HG03469 (cell line): ENCODE measurements around the gene RPH3AL.

Source experiments
- ATAC-seq: cut with Tn5 transposase; IDR thresholded peaks from one replicate; pipeline ENCODE4 v1.9.1; 2021; ENCODE audit warnings: mild to moderate bottlenecking, moderate library complexity, moderate number of reproducible peaks; ENCODE audit not compliant: unreplicated experiment

The RPH3AL gene

GRCh38 chr17:353838-354234 lies 1.2 kb upstream of the RPH3AL start:
- no peak for ATAC-seq

DNA sequence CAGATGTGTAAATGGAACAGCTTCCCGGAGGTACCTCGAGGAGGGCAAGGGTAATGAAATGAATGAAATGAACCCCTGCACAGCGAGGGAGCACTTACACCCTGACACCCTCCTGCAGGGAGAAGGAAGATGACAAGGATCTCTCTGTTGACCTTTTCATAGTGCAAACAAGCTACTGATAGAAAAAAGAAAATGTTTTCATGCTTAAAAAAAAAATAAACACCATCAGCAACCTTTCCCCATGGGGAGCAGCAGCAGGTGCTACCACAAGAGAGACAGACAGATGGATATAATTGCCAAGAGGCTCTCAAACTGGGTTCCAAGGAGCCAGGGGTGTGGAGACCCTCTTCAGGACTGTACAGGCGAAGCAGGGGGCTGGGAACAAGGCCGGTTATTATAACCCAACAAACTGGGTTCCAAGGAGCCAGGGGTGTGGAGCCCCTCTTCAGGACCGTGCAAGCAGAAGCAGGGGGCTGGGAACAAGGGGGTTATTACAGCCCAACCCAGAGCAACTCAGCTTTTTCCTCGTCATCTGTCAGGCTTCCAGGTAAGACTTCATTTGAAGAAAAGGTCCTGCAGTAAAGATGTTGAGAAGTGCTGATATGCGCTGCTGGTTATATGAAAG lies 718 bp upstream of the RPH3AL start:
- no peak for ATAC-seq

DNA sequence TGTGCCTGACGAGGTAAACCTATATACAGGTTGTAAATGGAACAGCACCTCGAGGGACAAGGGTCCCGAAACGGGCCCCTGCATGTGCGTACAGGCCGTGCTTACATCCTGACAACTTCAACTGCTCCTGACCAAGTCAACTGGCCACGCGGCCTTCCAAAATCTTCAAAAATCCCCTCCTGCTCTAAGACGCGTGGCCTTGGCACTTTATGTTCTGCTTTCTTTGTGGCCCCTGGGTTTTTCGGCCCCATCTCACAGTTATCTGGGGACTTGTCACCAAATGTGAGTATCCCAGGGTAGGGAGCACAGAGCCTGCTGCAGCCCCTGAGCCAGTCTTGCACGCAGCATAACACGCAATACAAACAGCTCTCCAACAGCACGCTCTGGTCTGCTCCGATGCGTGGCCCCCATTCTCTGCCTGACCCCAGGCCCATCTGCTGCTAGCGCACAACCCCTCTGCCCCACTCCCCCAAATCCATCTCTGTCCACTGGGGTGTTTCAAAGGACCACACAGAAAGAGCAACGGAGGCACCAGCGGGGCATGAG lies 659 bp downstream of the RPH3AL start:
- ATAC-seq, result no peak

DNA sequence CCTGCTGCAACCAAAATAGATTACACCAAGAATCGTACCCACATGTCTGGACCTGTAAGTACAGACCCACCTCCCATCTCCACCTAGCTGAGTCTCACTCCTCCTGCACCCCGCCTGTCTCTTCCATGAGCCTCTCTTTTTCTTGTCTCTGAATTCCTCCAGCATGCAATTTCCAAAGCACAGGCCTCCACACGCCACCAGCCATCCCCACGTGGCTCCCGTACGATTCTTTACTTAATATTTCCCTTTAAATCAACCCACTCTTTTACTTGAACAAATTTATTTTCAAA lies 1.2 kb downstream of the RPH3AL start:
- no peak for ATAC-seq

GRCh38 chr17:350706-351448 lies 1.7 kb downstream of the RPH3AL start:
- ATAC-seq, result no peak

DNA sequence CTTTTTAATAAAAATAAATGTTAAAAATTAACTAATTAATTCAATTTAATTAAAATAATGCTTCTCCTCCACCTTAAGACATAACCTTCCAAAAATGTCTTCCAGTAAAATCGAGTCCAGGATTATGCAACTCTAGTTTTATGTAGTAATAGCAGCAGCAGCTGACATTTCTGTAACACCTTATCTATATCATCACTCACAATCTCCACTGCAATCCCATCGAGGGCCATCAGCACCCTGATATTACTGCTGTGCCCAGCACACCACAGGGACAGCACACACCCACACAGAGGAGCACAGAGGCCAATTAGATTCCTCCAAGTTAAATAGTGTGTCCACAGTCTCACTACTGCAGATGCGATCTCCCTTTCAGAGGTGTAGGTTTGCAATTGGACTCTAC lies 2.9 kb downstream of the RPH3AL start:
- ATAC-seq, result no peak

GRCh38 chr17:348692-349425 lies 3.7 kb downstream of the RPH3AL start:
- no peak for ATAC-seq

DNA sequence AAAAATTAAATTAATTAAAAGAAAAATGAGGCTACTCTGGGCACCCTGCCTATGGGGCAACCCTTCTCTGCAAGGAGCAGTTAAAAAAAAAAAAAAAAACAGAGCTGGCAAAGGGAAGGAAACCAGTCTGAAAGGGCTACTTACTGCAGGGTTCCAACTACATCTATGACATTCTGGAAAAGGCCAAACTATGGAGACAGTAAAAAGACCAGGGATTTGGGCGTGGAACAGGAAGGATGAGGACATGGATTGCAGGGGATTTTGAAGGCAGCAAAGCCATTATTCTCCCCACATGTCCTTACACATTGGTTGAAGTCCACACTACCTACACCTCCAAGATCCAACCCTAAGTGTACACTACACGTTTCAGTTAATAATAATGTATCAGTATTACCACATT lies 4.6 kb downstream of the RPH3AL start:
- no peak for ATAC-seq

- ATAC-seq, result no peak
These were observed 5.2 kb downstream of the RPH3AL start for GRCh38 chr17:347309-347899.

DNA sequence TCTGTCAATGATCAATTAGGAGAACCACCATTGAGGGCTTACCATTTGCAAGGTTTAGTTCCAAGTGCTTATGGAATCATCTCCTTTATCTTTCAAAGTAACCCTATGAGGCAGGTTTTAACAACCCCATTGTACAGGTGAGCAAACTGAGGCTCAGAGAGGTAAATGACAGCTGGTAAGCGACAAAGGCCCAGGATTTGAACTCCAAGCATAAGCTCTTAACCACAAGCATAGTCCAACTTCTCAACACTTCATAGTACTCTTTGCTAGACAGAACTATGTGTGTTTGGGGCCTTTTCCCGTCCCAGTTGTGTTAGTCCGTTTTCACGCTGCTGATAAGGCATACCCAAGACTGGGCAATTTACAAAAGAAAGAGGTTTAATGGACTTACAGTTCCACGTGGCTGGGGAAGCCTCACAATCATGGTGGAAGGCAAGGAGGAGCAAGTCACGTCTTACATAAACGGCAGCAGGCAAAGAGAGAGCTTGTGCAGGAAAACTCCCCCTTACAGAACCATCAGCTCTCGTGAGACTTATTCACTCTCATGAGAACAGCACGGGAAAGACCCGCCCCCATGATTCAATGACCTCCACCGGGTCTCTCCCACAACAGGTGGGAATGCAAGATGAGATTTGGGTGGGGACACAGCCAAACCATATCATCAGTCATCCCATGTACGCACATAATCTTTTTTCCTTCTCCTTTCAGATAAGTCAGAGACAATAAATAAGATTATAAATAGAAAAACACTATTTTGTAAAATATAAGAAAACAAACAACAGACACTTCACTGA lies 6.4 kb downstream of the RPH3AL start:
- no peak for ATAC-seq

DNA sequence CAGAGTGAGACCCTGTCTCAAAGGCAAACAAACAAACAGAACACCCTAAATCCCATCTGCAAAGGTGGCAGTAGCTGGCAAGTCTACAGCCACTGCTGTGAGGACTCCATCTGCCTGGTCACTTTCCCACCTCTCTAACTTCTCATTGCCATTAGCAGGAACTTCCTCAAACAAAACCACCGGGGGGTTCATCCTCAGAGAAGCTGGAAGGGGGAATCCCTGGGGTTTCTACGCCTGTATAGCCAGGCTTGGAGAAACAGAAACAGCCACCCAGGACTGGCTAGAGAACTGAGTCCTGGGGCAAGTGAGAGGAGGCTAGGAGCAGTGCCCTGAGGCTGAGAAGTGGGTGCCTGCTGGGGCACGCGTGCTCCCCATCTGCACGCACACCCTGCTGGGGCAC lies 7.3 kb downstream of the RPH3AL start:
- ATAC-seq, result no peak

- no peak for ATAC-seq
These were observed 8.5 kb downstream of the RPH3AL start for GRCh38 chr17:343875-344752.

DNA sequence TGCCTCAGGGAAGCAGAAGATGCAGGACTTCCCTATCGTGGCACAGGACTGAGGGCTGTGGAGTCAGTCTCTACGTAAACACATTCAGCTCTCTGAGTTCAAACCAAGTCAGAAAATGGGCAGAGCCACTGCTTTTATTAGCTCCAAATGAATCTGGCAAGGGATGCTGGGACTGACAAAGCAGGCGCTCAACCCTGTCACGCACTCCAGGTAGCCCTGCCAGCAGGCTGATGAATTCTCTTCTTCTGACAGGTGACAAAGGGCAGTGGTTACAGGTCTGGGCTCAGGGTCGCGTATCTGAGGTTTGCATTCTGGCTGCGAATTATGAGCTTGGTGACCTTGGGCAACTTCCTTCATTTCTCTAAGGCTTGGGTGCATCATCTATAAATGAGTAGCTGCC lies 9.4 kb downstream of the RPH3AL start:
- no peak for ATAC-seq

GRCh38 chr17:340074-340473 lies 12.5 kb downstream of the RPH3AL start:
- no peak for ATAC-seq

GRCh38 chr17:339193-340061 lies 13.2 kb downstream of the RPH3AL start:
- no peak for ATAC-seq

DNA sequence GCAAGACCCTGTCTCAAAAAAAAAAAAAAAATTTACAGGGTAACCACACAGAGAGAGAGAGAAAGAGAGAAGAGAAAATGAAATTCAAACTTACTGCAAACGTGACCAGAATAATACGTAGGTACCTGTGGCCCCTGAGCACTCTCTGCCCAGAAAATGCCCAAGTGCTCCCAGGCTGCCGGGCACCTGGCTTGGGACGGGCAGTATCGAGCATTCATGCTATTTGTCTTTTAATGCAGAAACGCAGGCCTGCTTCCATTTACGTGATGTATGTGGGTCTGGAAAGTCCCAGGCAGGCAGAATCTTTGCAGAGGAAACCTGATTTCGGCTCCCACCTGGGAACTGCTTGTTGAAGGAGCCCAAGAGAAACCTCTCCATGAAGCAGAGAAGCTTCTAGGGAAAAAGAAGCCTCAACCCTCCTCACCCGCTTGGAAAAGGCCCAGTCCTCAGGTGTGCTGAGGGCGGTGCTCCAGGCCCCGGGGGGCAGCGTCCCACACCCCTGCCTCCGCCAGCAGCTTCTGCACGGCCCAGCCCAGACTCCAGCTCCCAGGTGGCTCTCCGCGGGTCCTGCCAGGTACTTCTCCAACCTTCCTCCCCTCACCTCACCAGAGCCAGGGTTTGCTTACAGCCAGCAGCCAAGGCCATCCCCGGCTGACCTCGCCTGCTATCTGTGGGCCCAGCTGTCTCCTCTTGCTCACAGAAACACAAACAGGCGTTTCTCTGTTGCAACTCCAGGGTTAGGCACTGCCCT lies 14.0 kb downstream of the RPH3AL start:
- no peak for ATAC-seq

- no peak for ATAC-seq
These were observed 14.7 kb downstream of the RPH3AL start for GRCh38 chr17:337866-338265.

DNA sequence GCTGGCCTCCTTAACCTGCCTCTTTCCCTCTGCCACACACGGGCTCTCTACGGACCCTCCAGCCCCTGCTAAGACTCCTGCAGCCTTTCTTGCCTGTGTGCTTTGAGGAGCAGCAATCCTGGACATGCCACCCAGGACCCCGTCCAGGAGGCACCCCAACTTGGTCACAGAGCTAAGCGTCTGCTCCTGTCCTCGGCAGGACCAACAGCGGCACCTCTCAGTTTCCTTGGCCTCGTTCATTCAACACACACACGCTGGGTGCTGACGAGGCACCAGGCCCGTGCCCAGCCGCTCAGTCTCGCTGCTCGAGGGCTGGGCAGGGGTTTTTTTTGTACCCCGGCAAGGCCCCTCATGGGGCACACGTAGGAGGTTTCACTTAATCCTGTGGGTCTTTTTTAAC lies 15.2 kb downstream of the RPH3AL start:
- no peak for ATAC-seq
